ENCODE results near the gene OR10A3.

The OR10A3 gene

GRCh38 chr11:7909585-7910285, 31.8 kb downstream of the OR10A3 start:
- TF ChIP-seq CTCF (IDR thresholded peaks at IDR 0.05; ENCODE audit: borderline replicate concordance, insufficient read depth, low read depth, low read length) = no peak
- no peak overlapping the region for H3K4me3 ChIP-seq (ENCODE audit: low read depth, low read length)

GRCh38 chr11:7907121-7907520, 34.4 kb downstream of the OR10A3 start:
- no peak overlapping the region for H3K4me3 ChIP-seq (ENCODE audit: low read depth, low read length)
- no peak for TF ChIP-seq CTCF (IDR thresholded peaks at IDR 0.05; ENCODE audit: borderline replicate concordance, insufficient read depth, low read depth, low read length)

- TF ChIP-seq CTCF (IDR thresholded peaks at IDR 0.05; ENCODE audit: borderline replicate concordance, insufficient read depth, low read depth, low read length) = no peak
- H3K4me3 ChIP-seq (ENCODE audit: low read depth, low read length) = no peak overlapping the region
These were observed 35.0 kb downstream of the OR10A3 start for GRCh38 chr11:7906481-7906880.

- H3K4me3 ChIP-seq (ENCODE audit: low read depth, low read length) = no peak overlapping the region
These were observed 35.5 kb downstream of the OR10A3 start for GRCh38 chr11:7905961-7906429.

GRCh38 chr11:7905549-7905948, 36.0 kb downstream of the OR10A3 start:
- H3K4me3 ChIP-seq (ENCODE audit: low read depth, low read length) = no peak overlapping the region
- TF ChIP-seq CTCF (IDR thresholded peaks at IDR 0.05; ENCODE audit: borderline replicate concordance, insufficient read depth, low read depth, low read length) = no peak

More at GRCh38 chr11:7905961-7906429, 35.5 kb downstream of the OR10A3 start:
- no peak for TF ChIP-seq CTCF (IDR thresholded peaks at IDR 0.05; ENCODE audit: borderline replicate concordance, insufficient read depth, low read depth, low read length)

GRCh38 chr11:7904917-7905316, 36.6 kb downstream of the OR10A3 start:
- TF ChIP-seq CTCF (IDR thresholded peaks at IDR 0.05; ENCODE audit: borderline replicate concordance, insufficient read depth, low read depth, low read length) = no peak
- no peak overlapping the region for H3K4me3 ChIP-seq (ENCODE audit: low read depth, low read length)

GRCh38 chr11:7903940-7904339, 37.6 kb downstream of the OR10A3 start:
- H3K4me3 ChIP-seq (ENCODE audit: low read depth, low read length) = no peak overlapping the region
- no peak for TF ChIP-seq CTCF (IDR thresholded peaks at IDR 0.05; ENCODE audit: borderline replicate concordance, insufficient read depth, low read depth, low read length)

Data from GM12875 (cell line).